Measurements from ENCODE around the gene SEMA6A. TPM values are rescaled to one million over a fixed set of nuclear protein-coding genes. Genes with fewer than 3 reads are reported as not detected.

Gene SEMA6A
- total RNA-seq, 5 donors from 2014 or later (not counting 1 experiment from before 2014, with no cell fraction given), result 0.79 to 0.88 (median 0.79) TPM; not detected in 2

DNA sequence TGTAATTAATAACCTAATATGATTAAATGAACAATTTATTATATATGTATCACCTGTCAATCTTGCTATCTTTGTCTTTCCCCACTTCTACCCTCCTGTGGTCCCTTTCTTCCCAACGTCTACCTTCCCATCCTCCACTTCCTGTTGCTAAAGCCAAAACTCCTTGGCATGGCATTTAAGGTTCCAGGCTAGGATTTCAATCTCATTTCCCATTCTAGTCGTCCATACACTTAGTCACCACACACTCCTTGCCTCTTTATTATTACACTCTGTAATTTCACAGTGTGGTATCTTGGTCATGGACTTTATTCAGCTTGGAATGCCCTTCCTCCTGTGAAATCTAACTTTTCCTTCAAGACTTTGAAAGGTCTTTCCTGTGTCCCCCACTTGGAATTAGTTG is 115.3 kb downstream of the SEMA6A start:
- WGBS (ENCODE audit: insufficient coverage), result 39% methylated on average over 2 of the region's 2 CpGs
- Histone ChIP-seq H3K4me3 (ENCODE audit: control insufficient read depth in 1 of 2, extremely low read depth in 1 of 2, low read length in 1 of 2) (no peak overlapping the region), H3K27ac (ENCODE audit: low read length) (no peak overlapping the region), H3K9me3 (no peaks in the 10 kb centered on the region), H3K27me3 (replicated peaks in 1 of 2; ENCODE audit: control insufficient read depth in 2 of 2, extremely low read depth in 1 of 2, insufficient read depth in 2 of 2, low read length in 1 of 2) (no peaks in the 10 kb centered on the region), H3K4me1 (ENCODE audit: control insufficient read depth in 1 of 2, extremely low read depth in 1 of 2, insufficient read depth in 2 of 2, low read length in 2 of 2) (peaks cover 0 to 13% of the 10 kb centered on the region in 2 experiments), H3K36me3 (ENCODE audit: control insufficient read depth in 2 of 2, extremely low read depth in 1 of 2, insufficient read depth in 1 of 2, low read length in 1 of 2) (no peaks in the 10 kb centered on the region)
- ATAC-seq (replicated peaks in 1 of 4) (no peak), DNase-seq (no peak)
- Mint-ChIP-seq H3K4me3 (no peak overlapping the region), H3K9me3 (peaks cover 0 to 3% (median 0%) of the 10 kb centered on the region in 3 donors), H3K36me3 (peaks cover 14% of the 10 kb centered on the region), H3K27ac (no peak overlapping the region), H3K4me1 (peaks cover 0 to 5% (median 2%) of the 10 kb centered on the region in 3 donors), H3K27me3 (no peaks in the 10 kb centered on the region)
- ChIA-PET POLR2A (no interaction called here), CTCF (no interaction called here)

DNA sequence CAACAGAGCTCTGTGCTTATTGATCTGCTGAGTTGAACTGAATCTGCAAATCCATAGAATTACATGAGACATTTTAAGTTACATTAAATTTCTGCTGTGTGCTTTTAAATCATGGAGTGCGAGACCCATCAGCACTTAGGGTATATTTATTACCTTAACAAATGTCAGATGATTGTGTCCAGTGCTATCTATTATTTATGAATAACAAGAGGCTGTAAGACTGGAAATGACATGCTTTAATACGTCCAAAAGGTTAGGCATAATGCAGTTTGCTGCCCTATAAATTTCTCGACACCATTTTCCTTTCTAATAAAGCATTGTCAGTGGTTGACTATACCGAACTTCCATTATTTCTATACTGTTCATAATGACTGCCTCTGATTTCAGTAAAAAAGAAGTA is 117.6 kb downstream of the SEMA6A start:
- Mint-ChIP-seq H3K4me1 (peaks cover 0 to 11% (median 7%) of the 10 kb centered on the region in 3 donors), H3K36me3 (peaks cover 19% of the 10 kb centered on the region), H3K9me3 (no peaks in the 10 kb centered on the region), H3K4me3 (no peak overlapping the region), H3K27me3 (no peaks in the 10 kb centered on the region), H3K27ac (no peak overlapping the region)
- DNase-seq (no peak), ATAC-seq (replicated peaks in 1 of 4) (no peak)
- Histone ChIP-seq H3K4me1 (ENCODE audit: control insufficient read depth in 1 of 2, extremely low read depth in 1 of 2, insufficient read depth in 2 of 2, low read length in 2 of 2) (peaks cover 0 to 15% of the 10 kb centered on the region in 2 experiments), H3K9me3 (no peaks in the 10 kb centered on the region), H3K27ac (ENCODE audit: low read length) (no peak overlapping the region), H3K4me3 (ENCODE audit: control insufficient read depth in 1 of 2, extremely low read depth in 1 of 2, low read length in 1 of 2) (no peak overlapping the region), H3K27me3 (replicated peaks in 1 of 2; ENCODE audit: control insufficient read depth in 2 of 2, extremely low read depth in 1 of 2, insufficient read depth in 2 of 2, low read length in 1 of 2) (no peaks in the 10 kb centered on the region), H3K36me3 (ENCODE audit: control insufficient read depth in 2 of 2, extremely low read depth in 1 of 2, insufficient read depth in 1 of 2, low read length in 1 of 2) (no peaks in the 10 kb centered on the region)
- ChIA-PET CTCF (no interaction called here), POLR2A (no interaction called here)
- no CpG with 5 or more reads among the region's 4 CpGs for WGBS (ENCODE audit: insufficient coverage)

DNA sequence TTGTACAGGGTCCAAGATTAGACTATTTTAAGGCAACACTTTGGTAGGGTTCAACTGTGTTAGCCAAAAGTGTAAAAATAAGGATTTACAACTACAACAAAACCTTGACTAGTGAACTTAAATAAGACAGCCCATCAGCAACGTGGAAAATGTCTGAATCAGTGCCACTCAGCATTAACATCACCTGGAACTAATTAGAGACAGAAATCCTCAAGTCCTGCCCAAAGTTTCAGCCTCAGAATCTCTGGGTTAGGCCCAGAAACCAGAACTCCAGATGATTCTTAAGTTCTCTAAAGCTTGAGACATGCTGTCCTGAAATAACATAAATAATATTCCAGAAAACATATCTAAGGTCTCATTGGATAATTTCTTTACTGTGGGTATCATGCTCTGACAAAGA is 118.6 kb downstream of the SEMA6A start:
- POLR2A ChIA-PET, result no interaction called here

DNA sequence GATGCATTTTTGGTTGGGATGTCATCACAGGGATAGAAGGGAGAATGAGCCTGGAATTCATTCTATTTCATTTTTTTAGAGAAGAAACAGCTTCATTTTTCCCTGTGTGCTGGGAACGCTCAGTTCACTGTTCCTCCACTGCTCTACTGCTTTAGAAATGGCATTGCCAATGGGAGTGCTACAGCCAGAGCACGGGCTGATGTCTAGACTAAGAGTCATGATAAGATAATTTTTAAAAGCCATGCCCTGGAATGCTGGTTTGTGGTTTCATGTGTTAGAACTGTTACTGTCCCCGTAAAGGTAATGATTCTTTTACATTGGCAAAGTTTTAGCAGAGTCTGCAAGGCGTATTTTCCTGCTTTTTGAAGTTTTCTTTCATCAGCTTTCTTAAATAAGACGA is 119.6 kb downstream of the SEMA6A start:
- Histone ChIP-seq H3K27me3 (replicated peaks in 1 of 2; ENCODE audit: control insufficient read depth in 2 of 2, extremely low read depth in 1 of 2, insufficient read depth in 2 of 2, low read length in 1 of 2) (no peaks in the 10 kb centered on the region), H3K27ac (ENCODE audit: low read length) (no peak overlapping the region), H3K4me1 (ENCODE audit: control insufficient read depth in 1 of 2, extremely low read depth in 1 of 2, insufficient read depth in 2 of 2, low read length in 2 of 2) (peaks cover 0 to 15% of the 10 kb centered on the region in 2 experiments), H3K9me3 (no peaks in the 10 kb centered on the region), H3K4me3 (ENCODE audit: control insufficient read depth in 1 of 2, extremely low read depth in 1 of 2, low read length in 1 of 2) (no peak overlapping the region), H3K36me3 (ENCODE audit: control insufficient read depth in 2 of 2, extremely low read depth in 1 of 2, insufficient read depth in 1 of 2, low read length in 1 of 2) (no peaks in the 10 kb centered on the region)
- Mint-ChIP-seq H3K9me3 (no peaks in the 10 kb centered on the region), H3K4me1 (peaks cover 0 to 11% (median 7%) of the 10 kb centered on the region in 3 donors), H3K27ac (no peak overlapping the region), H3K27me3 (no peaks in the 10 kb centered on the region), H3K36me3 (peaks cover 34% of the 10 kb centered on the region), H3K4me3 (no peak overlapping the region)
- ATAC-seq (replicated peaks in 1 of 4), result no peak
- ChIA-PET POLR2A (no interaction called here), CTCF (no interaction called here)
- 34% methylated on average over 2 of the region's 5 CpGs for WGBS (ENCODE audit: insufficient coverage)
- DNase-seq, result no peak

More for the DNA sequence above, 118.6 kb downstream of the SEMA6A start:
- WGBS (ENCODE audit: insufficient coverage), result no CpG with 5 or more reads among the region's 1 CpG
- Histone ChIP-seq H3K4me1 (ENCODE audit: control insufficient read depth in 1 of 2, extremely low read depth in 1 of 2, insufficient read depth in 2 of 2, low read length in 2 of 2) (peaks cover 0 to 15% of the 10 kb centered on the region in 2 experiments), H3K27me3 (replicated peaks in 1 of 2; ENCODE audit: control insufficient read depth in 2 of 2, extremely low read depth in 1 of 2, insufficient read depth in 2 of 2, low read length in 1 of 2) (no peaks in the 10 kb centered on the region), H3K27ac (ENCODE audit: low read length) (no peak overlapping the region), H3K4me3 (ENCODE audit: control insufficient read depth in 1 of 2, extremely low read depth in 1 of 2, low read length in 1 of 2) (no peak overlapping the region), H3K36me3 (ENCODE audit: control insufficient read depth in 2 of 2, extremely low read depth in 1 of 2, insufficient read depth in 1 of 2, low read length in 1 of 2) (no peaks in the 10 kb centered on the region), H3K9me3 (no peaks in the 10 kb centered on the region)
- no peaks in the 10 kb centered on the region for H3K27me3 Mint-ChIP-seq
- ATAC-seq (replicated peaks in 1 of 4), result no peak
- H3K9me3 Mint-ChIP-seq, result no peaks in the 10 kb centered on the region
- CTCF ChIA-PET, result no interaction called here
- H3K4me3 Mint-ChIP-seq, result no peak overlapping the region
- H3K36me3 Mint-ChIP-seq, result peaks cover 24% of the 10 kb centered on the region
- H3K4me1 Mint-ChIP-seq, result peaks cover 0 to 11% (median 7%) of the 10 kb centered on the region in 3 donors
- no peak for DNase-seq
- no peak overlapping the region for H3K27ac Mint-ChIP-seq

DNA sequence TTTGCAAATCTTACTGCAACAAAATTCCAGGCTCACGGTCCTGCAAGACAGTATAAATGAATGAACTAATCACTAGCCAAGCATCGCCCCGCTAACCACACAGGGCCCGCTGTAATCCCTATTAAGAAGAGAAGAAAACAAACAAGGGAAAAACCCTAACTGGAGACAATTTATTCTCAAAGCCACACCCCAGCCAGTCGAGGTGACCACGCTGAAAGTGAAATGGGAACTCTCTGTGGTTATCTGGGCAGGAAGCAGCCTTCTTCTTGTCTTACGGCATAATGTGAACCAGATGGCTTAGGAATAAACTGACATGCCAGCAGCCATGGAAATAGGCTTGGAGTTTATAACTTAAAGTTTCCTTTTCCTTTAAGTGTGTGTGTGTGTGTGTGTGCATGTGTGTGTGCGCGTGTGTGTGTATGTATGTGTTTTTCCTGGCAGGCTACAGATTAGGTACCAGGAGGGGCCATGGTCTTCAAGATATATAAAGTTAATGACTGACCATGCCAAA is 120.2 kb downstream of the SEMA6A start:
- Histone ChIP-seq H3K9me3 (no peaks in the 10 kb centered on the region), H3K27me3 (replicated peaks in 1 of 2; ENCODE audit: control insufficient read depth in 2 of 2, extremely low read depth in 1 of 2, insufficient read depth in 2 of 2, low read length in 1 of 2) (no peaks in the 10 kb centered on the region), H3K36me3 (ENCODE audit: control insufficient read depth in 2 of 2, extremely low read depth in 1 of 2, insufficient read depth in 1 of 2, low read length in 1 of 2) (no peaks in the 10 kb centered on the region), H3K27ac (ENCODE audit: low read length) (no peak overlapping the region), H3K4me1 (ENCODE audit: control insufficient read depth in 1 of 2, extremely low read depth in 1 of 2, insufficient read depth in 2 of 2, low read length in 2 of 2) (peaks cover 0 to 15% of the 10 kb centered on the region in 2 experiments), H3K4me3 (ENCODE audit: control insufficient read depth in 1 of 2, extremely low read depth in 1 of 2, low read length in 1 of 2) (no peak overlapping the region)
- no peak overlapping the region for H3K27ac Mint-ChIP-seq
- ChIA-PET POLR2A (interaction anchor here in 1 of 2 donors (0.8 kb wide), 1 partner anchor 12 kb away, joined by 7 read pairs; no protein-coding TSS in a partner anchor), CTCF (interaction anchor here in 1 of 2 donors (0.8 kb wide), 1 partner anchor 16 kb away, joined by 4 read pairs; no protein-coding TSS in a partner anchor)
- H3K36me3 Mint-ChIP-seq, result peaks cover 38% of the 10 kb centered on the region
- WGBS (ENCODE audit: insufficient coverage), result 75% methylated on average over 4 of the region's 9 CpGs
- DNase-seq, result peak in 1 of 35 experiments; percentile 3
- no peak for ATAC-seq (replicated peaks in 1 of 4)
- no peaks in the 10 kb centered on the region for H3K27me3 Mint-ChIP-seq
- H3K4me1 Mint-ChIP-seq, result peaks cover 0 to 11% (median 7%) of the 10 kb centered on the region in 3 donors
- H3K4me3 Mint-ChIP-seq, result no peak overlapping the region
- no peaks in the 10 kb centered on the region for H3K9me3 Mint-ChIP-seq

DNA sequence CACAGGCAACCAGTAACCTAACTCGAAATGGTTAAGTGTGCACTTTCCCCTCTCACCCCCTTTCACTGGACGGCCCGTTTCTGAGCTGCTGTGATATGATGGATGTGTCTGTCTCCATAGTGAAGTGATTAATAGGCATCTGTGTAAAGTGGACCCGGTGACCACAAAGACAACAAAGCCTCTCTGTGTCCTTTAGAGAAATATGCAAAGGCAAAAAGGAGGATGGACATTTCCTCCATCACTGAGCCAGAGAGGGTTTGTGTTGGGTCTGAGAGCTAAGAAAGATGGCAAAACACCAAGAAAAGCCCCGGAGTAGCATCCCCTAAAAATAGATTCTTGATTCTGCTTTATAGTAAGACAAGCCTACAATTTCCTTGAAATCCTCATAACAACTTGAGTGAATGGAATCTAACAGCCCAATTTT is 120.6 kb downstream of the SEMA6A start:
- H3K4me3 Mint-ChIP-seq, result no peak overlapping the region
- H3K4me1 Mint-ChIP-seq, result peaks cover 0 to 11% (median 7%) of the 10 kb centered on the region in 3 donors
- Histone ChIP-seq H3K36me3 (ENCODE audit: control insufficient read depth in 2 of 2, extremely low read depth in 1 of 2, insufficient read depth in 1 of 2, low read length in 1 of 2) (no peaks in the 10 kb centered on the region), H3K4me1 (ENCODE audit: control insufficient read depth in 1 of 2, extremely low read depth in 1 of 2, insufficient read depth in 2 of 2, low read length in 2 of 2) (peaks cover 0 to 15% of the 10 kb centered on the region in 2 experiments), H3K27me3 (replicated peaks in 1 of 2; ENCODE audit: control insufficient read depth in 2 of 2, extremely low read depth in 1 of 2, insufficient read depth in 2 of 2, low read length in 1 of 2) (no peaks in the 10 kb centered on the region), H3K4me3 (ENCODE audit: control insufficient read depth in 1 of 2, extremely low read depth in 1 of 2, low read length in 1 of 2) (no peak overlapping the region), H3K9me3 (no peaks in the 10 kb centered on the region), H3K27ac (ENCODE audit: low read length) (no peak overlapping the region)
- WGBS (ENCODE audit: insufficient coverage), result 80% methylated on average over 1 of the region's 5 CpGs
- H3K27ac Mint-ChIP-seq, result no peak overlapping the region
- no peaks in the 10 kb centered on the region for H3K27me3 Mint-ChIP-seq
- CTCF ChIA-PET, result interaction anchor here in 1 of 2 donors (0.6 to 0.8 kb wide), 2 partner anchors 16 to 390 kb away, joined by 3 to 4 read pairs; no protein-coding TSS in a partner anchor
- H3K36me3 Mint-ChIP-seq, result peaks cover 42% of the 10 kb centered on the region
- H3K9me3 Mint-ChIP-seq, result no peaks in the 10 kb centered on the region
- POLR2A ChIA-PET, result interaction anchor here in 1 of 2 donors (0.8 kb wide), 1 partner anchor 12 kb away, joined by 7 read pairs; no protein-coding TSS in a partner anchor
- DNase-seq (no peak), ATAC-seq (replicated peaks in 1 of 4) (no peak)
